Ovary (tissue), 9 donors: ENCODE results near the gene DTHD1. TPM values are rescaled to one million over a fixed set of nuclear protein-coding genes. Genes with fewer than 3 reads are reported as not detected.

Experiments
- DNase-seq, 5 donors: peaks; one replicate each; pipeline ENCODE4 v3.0.0-alpha.2; 2019 to 2020
- H3K27ac ChIP-seq, 2 donors: fragments of 200-600 bp; one replicate each; pipeline versions ENCODE4 v1.5.1 to v1.8.0; 2019 to 2022
- H3K27me3 ChIP-seq: fragments of 200-600 bp; one replicate; pipeline ENCODE4 v1.8.0; 2022
- H3K36me3 ChIP-seq: fragments of 200-600 bp; sonication (generic); one replicate; pipeline ENCODE4 v1.5.1; 2019
- H3K4me1 ChIP-seq: one replicate; pipeline ENCODE4 v1.8.1; 2013; ENCODE audit warnings: mild to moderate bottlenecking, moderate library complexity; ENCODE audit not compliant: insufficient read depth
- H3K4me3 ChIP-seq: fragments of 200-600 bp; sonication (generic); one replicate; pipeline ENCODE4 v1.5.1; 2017
- H3K9me3 ChIP-seq, 2 donors: fragments of 200-600 bp in 1 of 2; sonication (generic) in 1 of 2; one replicate each; pipeline versions ENCODE4 v1.5.1 to v1.8.1; 2013 to 2019; ENCODE audit warnings: mild to moderate bottlenecking in 1 of 2, moderate library complexity in 1 of 2
- EP300 ChIP-seq: sonication (generic); formaldehyde crosslinking; IDR thresholded peaks from one replicate; pipeline ENCODE4 v1.6.1; 2017; ENCODE audit warnings: antibody characterized with exemption
- POLR2A ChIP-seq: fragments of 450-650 bp; IDR thresholded peaks from one replicate; pipeline ENCODE4 v1.6.1; 2017; ENCODE audit warnings: antibody characterized with exemption, mild to moderate bottlenecking, moderate library complexity
- WGBS, 3 donors: extraction: QIAGEN DNeasy Blood & Tissue Kit in 1 of 3; methylation state at CpG; one replicate each; pipeline versions ENCODE4 v1.1.5 to v1.1.7; 2013 to 2017; 5-methylcytosine and 5-hydroxymethylcytosine counted together
- intact Hi-C, 4 donors: fragments of 100-400 bp; cut with DNase I; formaldehyde crosslinking; loops; one replicate each; pipeline versions ENCODE4 v1.11.0 to v1.15.1; 2022 to 2023
- polyA plus RNA-seq, 2 donors: library from polyadenylated mRNA; stranded (reverse); fragments of 200-250 nt in 1 of 2; fragments of 350-450 nt in 1 of 2; fragmentation: Illumina TruSeq in 1 of 2; extraction: RNeasy Lipid Tissue Mini Kit (QIAGEN cat#74804) in 1 of 2; gene quantifications; one replicate each; pipeline ENCODE4 v1.2.3, GENCODE V29; 2013 to 2014
- total RNA-seq, 7 donors: library from RNA; depleted of rRNA in 2 of 7; stranded (reverse); fragments of >200 nt in 2 of 7; fragmentation: NEBNext Ultra II Directional in 3 of 7; extraction: Animal tissue kit (Norgen Biotek cat#: 25700) in 3 of 7; gene quantifications; one replicate each; pipeline versions ENCODE4 v1.1.0 to v1.2.4, GENCODE V29; 2016 to 2023
- TF ChIP-seq, protein P1 (sequence below), 3 donors: fragments of 450-650 bp in 2 of 3; fragments of 200-600 bp in 1 of 3; IDR thresholded peaks; one replicate each; pipeline versions ENCODE4 v1.5.1 to v1.8.0; 2016 to 2022; ENCODE audit warnings: antibody characterized with exemption in 3 of 3, mild to moderate bottlenecking in 1 of 3
- donor health status: DM: no; HTN: no; CAD: no; lungs with moderate emphysema.
- donor health status: DM: no; HTN: no; CAD: no.
- donor health status: Bipolar disorder and iron deficiency.
- donor health status: DM: yes; HTN: yes; CAD: no.
- donor health status: DM: no; HTN: no; CAD: no.
- donor health status: DM: yes; HTN: yes; CAD: no.

DTHD1 gene
- total and polyA plus RNA-seq, 9 donors = 0.04 to 14.8 (median 0.99) TPM; not detected in 2

DNA sequence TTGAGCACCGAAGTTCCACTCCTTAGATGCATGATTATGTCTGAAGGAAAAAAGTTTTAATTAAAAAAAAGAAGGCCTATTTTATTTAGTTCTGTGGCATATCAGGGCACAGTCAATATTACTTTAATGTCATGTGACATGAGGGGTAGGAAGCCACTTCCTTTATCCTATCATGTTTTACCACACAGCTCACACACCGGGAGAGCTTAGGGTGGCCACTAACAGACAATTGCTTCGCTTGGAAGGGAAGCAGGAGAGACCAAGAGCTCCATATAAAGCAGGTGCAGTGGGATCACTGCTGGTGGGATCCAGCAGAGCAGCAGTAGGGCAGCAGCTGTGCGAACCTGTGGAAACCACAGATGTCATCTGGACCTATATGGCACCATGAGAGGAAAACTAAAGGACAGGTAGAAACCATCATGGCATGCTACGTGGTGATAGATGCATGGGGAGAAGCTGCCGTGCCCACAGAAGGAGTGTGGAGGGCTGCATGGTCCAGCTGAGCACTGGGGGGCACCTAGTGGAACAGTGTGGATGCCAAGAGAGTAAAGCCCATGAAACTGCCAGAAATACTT, 52.0 kb downstream of the DTHD1 start:
- TF ChIP-seq, protein P1, sequence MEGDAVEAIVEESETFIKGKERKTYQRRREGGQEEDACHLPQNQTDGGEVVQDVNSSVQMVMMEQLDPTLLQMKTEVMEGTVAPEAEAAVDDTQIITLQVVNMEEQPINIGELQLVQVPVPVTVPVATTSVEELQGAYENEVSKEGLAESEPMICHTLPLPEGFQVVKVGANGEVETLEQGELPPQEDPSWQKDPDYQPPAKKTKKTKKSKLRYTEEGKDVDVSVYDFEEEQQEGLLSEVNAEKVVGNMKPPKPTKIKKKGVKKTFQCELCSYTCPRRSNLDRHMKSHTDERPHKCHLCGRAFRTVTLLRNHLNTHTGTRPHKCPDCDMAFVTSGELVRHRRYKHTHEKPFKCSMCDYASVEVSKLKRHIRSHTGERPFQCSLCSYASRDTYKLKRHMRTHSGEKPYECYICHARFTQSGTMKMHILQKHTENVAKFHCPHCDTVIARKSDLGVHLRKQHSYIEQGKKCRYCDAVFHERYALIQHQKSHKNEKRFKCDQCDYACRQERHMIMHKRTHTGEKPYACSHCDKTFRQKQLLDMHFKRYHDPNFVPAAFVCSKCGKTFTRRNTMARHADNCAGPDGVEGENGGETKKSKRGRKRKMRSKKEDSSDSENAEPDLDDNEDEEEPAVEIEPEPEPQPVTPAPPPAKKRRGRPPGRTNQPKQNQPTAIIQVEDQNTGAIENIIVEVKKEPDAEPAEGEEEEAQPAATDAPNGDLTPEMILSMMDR (IDR thresholded peaks at IDR 0.05) = no peak
- no peak for TF ChIP-seq EP300
- TF ChIP-seq POLR2A = no peak
- Histone ChIP-seq H3K27me3 (no peaks in the 10 kb centered on the region), H3K4me3 (no peak overlapping the region), H3K9me3 (no peaks in the 10 kb centered on the region), H3K4me1 (no peaks in the 10 kb centered on the region), H3K27ac (no peak overlapping the region), H3K36me3 (no peaks in the 10 kb centered on the region)
- 85 to 86% (median 86%) methylated on average over 6 of the region's 6 CpGs for WGBS, 3 donors
- intact Hi-C loops = no loop called here
- no peak for DNase-seq

DNA sequence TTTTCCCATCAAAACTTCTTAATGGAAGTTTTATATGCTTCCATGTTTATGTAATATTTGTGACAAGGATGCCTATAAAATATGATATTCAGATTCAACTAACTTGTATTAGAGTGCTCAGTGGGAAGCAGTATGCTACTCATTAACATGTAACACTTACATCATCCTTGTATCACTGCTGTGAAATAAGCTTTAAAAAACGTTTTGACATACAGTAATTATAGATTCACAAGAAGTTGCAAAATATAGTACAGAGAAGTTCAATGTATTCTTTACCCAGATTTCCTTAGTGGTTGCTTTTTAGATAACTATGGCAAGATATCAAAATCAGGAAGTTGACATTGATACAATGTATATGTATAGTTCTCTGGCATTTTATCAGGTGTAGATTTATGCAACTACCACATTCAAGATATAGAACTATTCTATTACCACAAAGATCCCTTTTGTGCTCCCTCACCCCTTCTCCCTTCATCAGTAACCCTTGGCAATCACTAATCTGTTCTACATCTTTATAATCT, 56.3 kb downstream of the DTHD1 start:
- Histone ChIP-seq H3K36me3 (no peaks in the 10 kb centered on the region), H3K4me3 (no peak overlapping the region), H3K4me1 (no peaks in the 10 kb centered on the region), H3K27me3 (no peaks in the 10 kb centered on the region), H3K9me3 (no peaks in the 10 kb centered on the region), H3K27ac (no peak overlapping the region)
- 11 to 20% (median 17%) methylated on average over 1 of the region's 1 CpG for WGBS, 3 donors
- TF ChIP-seq EP300 = no peak
- no peak for TF ChIP-seq POLR2A
- TF ChIP-seq, protein P1 (IDR thresholded peaks at IDR 0.05) = no peak
- intact Hi-C loops = loop anchor here in 1 of 4 donors (2.0 kb wide), 1 partner anchor 15 kb away; no protein-coding TSS in a partner anchor
- DNase-seq = no peak

DNA sequence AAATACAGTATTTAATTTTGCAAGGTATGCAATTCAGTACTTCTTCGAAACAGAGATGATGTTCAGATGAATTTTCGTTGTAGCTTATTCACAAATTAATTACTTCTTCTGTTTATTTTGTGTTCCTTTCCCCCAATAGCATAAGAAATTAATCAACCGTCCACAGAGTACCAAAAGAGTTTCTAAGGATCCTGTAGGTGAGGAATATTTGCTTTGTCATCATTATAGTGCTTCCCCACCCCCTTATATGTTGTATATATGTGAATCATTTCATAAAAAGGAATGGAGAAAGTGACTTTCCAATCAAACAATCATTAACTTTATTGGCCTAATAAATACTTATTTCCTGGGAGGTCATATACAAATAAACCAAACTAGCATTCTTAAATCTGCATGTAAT, 57.6 kb downstream of the DTHD1 start:
- 68 to 81% (median 73%) methylated on average over 3 of the region's 3 CpGs for WGBS, 3 donors
- no peak for TF ChIP-seq EP300
- TF ChIP-seq POLR2A = no peak
- TF ChIP-seq, protein P1 (IDR thresholded peaks at IDR 0.05) = no peak
- Histone ChIP-seq H3K36me3 (no peaks in the 10 kb centered on the region), H3K27ac (no peak overlapping the region), H3K4me1 (no peaks in the 10 kb centered on the region), H3K9me3 (no peaks in the 10 kb centered on the region), H3K4me3 (no peak overlapping the region), H3K27me3 (no peaks in the 10 kb centered on the region)
- intact Hi-C loops = loop anchor here in 1 of 4 donors (2.0 kb wide), 1 partner anchor 14 kb away; no protein-coding TSS in a partner anchor
- DNase-seq = no peak

DNA sequence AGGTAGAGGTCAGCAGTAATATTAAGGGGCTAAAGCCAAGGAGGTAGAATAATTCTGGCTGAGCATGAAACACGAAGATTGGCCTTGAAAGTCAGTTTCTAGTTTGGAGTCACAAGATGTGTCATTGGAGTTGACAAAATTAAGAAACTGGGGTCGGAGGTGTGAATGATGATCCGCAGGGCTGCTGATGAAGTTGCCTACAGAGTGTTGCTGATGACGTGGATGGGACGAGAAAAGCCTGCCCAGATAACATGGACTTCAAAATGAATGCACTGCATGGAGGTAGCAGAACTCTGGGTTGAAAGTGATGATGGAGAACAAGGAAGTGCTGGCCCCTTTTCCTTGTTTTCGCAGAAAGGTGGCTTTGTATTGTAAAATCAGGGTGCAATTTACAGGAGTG, 60.5 kb downstream of the DTHD1 start:
- H3K9me3 ChIP-seq = no peaks in the 10 kb centered on the region
- no peak for DNase-seq
- H3K27ac ChIP-seq = no peak overlapping the region
- 80 to 89% (median 86%) methylated on average over 6 of the region's 6 CpGs for WGBS, 3 donors
- TF ChIP-seq EP300 (no peak), POLR2A (no peak)
- TF ChIP-seq, protein P1 (IDR thresholded peaks at IDR 0.05) = no peak
- intact Hi-C loops = no loop called here
- no peaks in the 10 kb centered on the region for H3K27me3 ChIP-seq
- H3K36me3 ChIP-seq = no peaks in the 10 kb centered on the region
- H3K4me3 ChIP-seq = no peak overlapping the region
- H3K4me1 ChIP-seq = no peaks in the 10 kb centered on the region
